Left lung (tissue), 10 donors: ENCODE data around the gene NT5DC3. TPM values are rescaled to one million over a fixed set of nuclear protein-coding genes. Genes with fewer than 3 reads are reported as not detected.

Experiments
- ATAC-seq: fragments of 200-7000 bp; cut with Tn5 transposase; one replicate; pipeline ENCODE4 v1.9.1; 2020; ENCODE audit warnings: moderate library complexity
- DNase-seq, 4 donors: peaks; one replicate each; pipeline ENCODE4 v3.0.0-alpha.2; 2013 to 2020
- H3K27ac ChIP-seq, 2 donors: fragments of 200-600 bp; sonication (generic) in 1 of 2; one replicate each; pipeline versions ENCODE4 v1.5.0 to v1.8.0; 2020 to 2021
- H3K27me3 ChIP-seq, 2 donors: fragments of 200-600 bp; sonication (generic) in 1 of 2; one replicate each; pipeline versions ENCODE4 v1.5.0 to v1.8.0; 2020 to 2021
- H3K36me3 ChIP-seq, 2 donors: fragments of 200-600 bp; sonication (generic) in 1 of 2; one replicate each; pipeline versions ENCODE4 v1.5.0 to v1.8.0; 2020 to 2021
- H3K4me1 ChIP-seq, 2 donors: fragments of 200-600 bp; one replicate each; pipeline ENCODE4 v1.8.0; 2021
- H3K4me3 ChIP-seq, 2 donors: fragments of 200-600 bp; sonication (generic) in 1 of 2; one replicate each; pipeline versions ENCODE4 v1.5.0 to v1.8.0; 2020 to 2021; ENCODE audit warnings: mild to moderate bottlenecking in 1 of 2
- H3K9me3 ChIP-seq, 2 donors: fragments of 200-600 bp; sonication (generic) in 1 of 2; one replicate each; pipeline versions ENCODE4 v1.5.0 to v1.8.0; 2020 to 2021
- CTCF ChIP-seq, 2 donors: fragments of 200-600 bp; sonication (generic) in 1 of 2; IDR thresholded peaks; one replicate each; pipeline versions ENCODE4 v1.5.0 to v1.8.0; 2021; ENCODE audit warnings: antibody characterized with exemption in 2 of 2
- intact Hi-C, 2 donors: fragments of 100-400 bp; cut with DNase I; formaldehyde crosslinking; loops; one replicate each; pipeline versions ENCODE4 v1.11.2 to v1.14.2; 2022
- polyA plus RNA-seq, 6 donors: library from polyadenylated mRNA; unstranded; fragments of 120-200 nt; gene quantifications; one replicate each; pipeline ENCODE4 v1.2.1, GENCODE V29; 2013; ENCODE audit not compliant: insufficient read length in 6 of 6
- total RNA-seq, 2 donors: library from RNA; stranded (reverse); fragmentation: NEBNext Ultra II Directional; extraction: Animal tissue kit (Norgen Biotek cat#: 25700); gene quantifications; one replicate each; pipeline ENCODE4 v1.2.1, GENCODE V29; 2021
- donor health status: DM: no; HTN: yes; CAD: no.
- donor health status: DM: no; HTN: no; CAD: no.

NT5DC3 gene
- total and polyA plus RNA-seq, 8 donors, result 5.2 to 8.9 (median 7.5) TPM

GRCh38 chr12:103850429-103850828 is 9.4 kb upstream of the NT5DC3 start:
- no peaks in the 10 kb centered on the region for H3K36me3 ChIP-seq
- H3K4me3 ChIP-seq, result no peak overlapping the region
- H3K27me3 ChIP-seq, result no peaks in the 10 kb centered on the region
- DNase-seq (no peak), ATAC-seq (no peak)
- H3K27ac ChIP-seq, result no peak overlapping the region
- intact Hi-C loops, result no loop called here
- H3K9me3 ChIP-seq, result no peaks in the 10 kb centered on the region
- no peaks in the 10 kb centered on the region for H3K4me1 ChIP-seq
- no peak for TF ChIP-seq CTCF (IDR thresholded peaks at IDR 0.05)

GRCh38 chr12:103848917-103849491 is 8.0 kb upstream of the NT5DC3 start:
- Histone ChIP-seq H3K4me3 (no peak overlapping the region), H3K27me3 (no peaks in the 10 kb centered on the region), H3K4me1 (no peaks in the 10 kb centered on the region), H3K9me3 (no peaks in the 10 kb centered on the region), H3K27ac (no peak overlapping the region), H3K36me3 (no peaks in the 10 kb centered on the region)
- TF ChIP-seq CTCF (IDR thresholded peaks at IDR 0.05), result no peak
- ATAC-seq, result peak; percentile 31
- no peak for DNase-seq
- intact Hi-C loops, result no loop called here

- Histone ChIP-seq H3K4me3 (no peak overlapping the region), H3K4me1 (no peaks in the 10 kb centered on the region), H3K27ac (no peak overlapping the region), H3K27me3 (no peaks in the 10 kb centered on the region), H3K36me3 (no peaks in the 10 kb centered on the region), H3K9me3 (no peaks in the 10 kb centered on the region)
- no peak for TF ChIP-seq CTCF (IDR thresholded peaks at IDR 0.05)
- peak; percentile 52 for ATAC-seq
- intact Hi-C loops, result no loop called here
- DNase-seq, result no peak
Measured at GRCh38 chr12:103848143-103848542, 7.1 kb upstream of the NT5DC3 start.

- no peak overlapping the region for H3K4me3 ChIP-seq
- no peak for DNase-seq
- H3K36me3 ChIP-seq, result no peaks in the 10 kb centered on the region
- ATAC-seq, result no peak
- H3K9me3 ChIP-seq, result no peaks in the 10 kb centered on the region
- intact Hi-C loops, result no loop called here
- H3K4me1 ChIP-seq, result peaks cover 0 to 8% of the 10 kb centered on the region in 2 donors
- no peak overlapping the region for H3K27ac ChIP-seq
- H3K27me3 ChIP-seq, result no peaks in the 10 kb centered on the region
- no peak for TF ChIP-seq CTCF (IDR thresholded peaks at IDR 0.05)
Measured at GRCh38 chr12:103846415-103846814, 5.4 kb upstream of the NT5DC3 start.

- no peaks in the 10 kb centered on the region for H3K36me3 ChIP-seq
- DNase-seq (no peak), ATAC-seq (no peak)
- H3K27ac ChIP-seq, result no peak overlapping the region
- intact Hi-C loops, result no loop called here
- no peaks in the 10 kb centered on the region for H3K27me3 ChIP-seq
- no peaks in the 10 kb centered on the region for H3K9me3 ChIP-seq
- H3K4me3 ChIP-seq, result no peak overlapping the region
- no peak for TF ChIP-seq CTCF (IDR thresholded peaks at IDR 0.05)
- H3K4me1 ChIP-seq, result peaks cover 0 to 26% of the 10 kb centered on the region in 2 donors
Measured at GRCh38 chr12:103844305-103844704, 3.3 kb upstream of the NT5DC3 start.
